Suppressor macrophage treated with lipopolysaccharide for 1 hour (primary cell): ENCODE results near the gene FAM131B.
A peak's percentile ranks its signal among the peaks of the same experiment; 100 is the strongest.

Source experiments
- DNase-seq, 3 donors: peaks; one replicate each; pipeline ENCODE4 v3.0.0-alpha.2; 2020 to 2022

The FAM131B gene

GRCh38 chr7:143356414-143357050, 6.0 kb downstream of the FAM131B start:
- no peak for DNase-seq

GRCh38 chr7:143355450-143356385, 6.8 kb downstream of the FAM131B start:
- no peak for DNase-seq

- no peak for DNase-seq
Observed at GRCh38 chr7:143354965-143355364, 7.5 kb downstream of the FAM131B start.

GRCh38 chr7:143354376-143354775, 8.1 kb downstream of the FAM131B start:
- DNase-seq: no peak

GRCh38 chr7:143352531-143353002, 9.9 kb downstream of the FAM131B start:
- peak in 2 of 3 donors; percentile 34 to 37 for DNase-seq

- no peak for DNase-seq
Observed at GRCh38 chr7:143351574-143351973, 10.9 kb downstream of the FAM131B start.

GRCh38 chr7:143351060-143351459, 11.5 kb downstream of the FAM131B start:
- no peak for DNase-seq

- DNase-seq: peak in 1 of 3 donors; percentile 32
Observed at GRCh38 chr7:143347950-143348349, 14.6 kb downstream of the FAM131B start.

GRCh38 chr7:143346018-143346417, 16.5 kb downstream of the FAM131B start:
- DNase-seq: no peak

- peak; percentile 43 to 73 (median 59) for DNase-seq
Observed at GRCh38 chr7:143345428-143345900, 17.0 kb downstream of the FAM131B start.

- no peak for DNase-seq
Observed at GRCh38 chr7:143343596-143343995, 18.9 kb downstream of the FAM131B start.

GRCh38 chr7:143341842-143342241, 20.7 kb downstream of the FAM131B start:
- DNase-seq: no peak

- no peak for DNase-seq
Observed at GRCh38 chr7:143337216-143337615, 25.3 kb downstream of the FAM131B start.

GRCh38 chr7:143334244-143334643, 28.3 kb downstream of the FAM131B start:
- DNase-seq: no peak

GRCh38 chr7:143331179-143331801, 31.2 kb downstream of the FAM131B start:
- DNase-seq: peak; percentile 80 to 84 (median 82)

GRCh38 chr7:143329471-143330170, 32.9 kb downstream of the FAM131B start:
- DNase-seq: no peak

- no peak for DNase-seq
Observed at GRCh38 chr7:143327903-143328302, 34.6 kb downstream of the FAM131B start.

- no peak for DNase-seq
Observed at GRCh38 chr7:143325240-143325639, 37.3 kb downstream of the FAM131B start.

- DNase-seq: peak; percentile 45 to 72 (median 59)
Observed at GRCh38 chr7:143323653-143324052, 38.9 kb downstream of the FAM131B start.

- no peak for DNase-seq
Observed at GRCh38 chr7:143322760-143323633, 39.5 kb downstream of the FAM131B start.

- peak; percentile 83 to 89 (median 85) for DNase-seq
Observed at GRCh38 chr7:143321734-143322133, 40.8 kb downstream of the FAM131B start.

- no peak for DNase-seq
Observed at GRCh38 chr7:143321242-143321641, 41.3 kb downstream of the FAM131B start.
